Left lung (tissue), 10 donors: ENCODE measurements around the gene SRPRB. TPM values are rescaled to one million over a fixed set of nuclear protein-coding genes. Genes with fewer than 3 reads are reported as not detected.

Source experiments
- ATAC-seq: fragments of 200-7000 bp; cut with Tn5 transposase; one replicate; pipeline ENCODE4 v1.9.1; 2020; ENCODE audit warnings: moderate library complexity
- DNase-seq, 4 donors: peaks; one replicate each; pipeline ENCODE4 v3.0.0-alpha.2; 2013 to 2020
- H3K27ac ChIP-seq, 2 donors: fragments of 200-600 bp; sonication (generic) in 1 of 2; one replicate each; pipeline versions ENCODE4 v1.5.0 to v1.8.0; 2020 to 2021
- H3K27me3 ChIP-seq, 2 donors: fragments of 200-600 bp; sonication (generic) in 1 of 2; one replicate each; pipeline versions ENCODE4 v1.5.0 to v1.8.0; 2020 to 2021
- H3K36me3 ChIP-seq, 2 donors: fragments of 200-600 bp; sonication (generic) in 1 of 2; one replicate each; pipeline versions ENCODE4 v1.5.0 to v1.8.0; 2020 to 2021
- H3K4me1 ChIP-seq, 2 donors: fragments of 200-600 bp; one replicate each; pipeline ENCODE4 v1.8.0; 2021
- H3K4me3 ChIP-seq, 2 donors: fragments of 200-600 bp; sonication (generic) in 1 of 2; one replicate each; pipeline versions ENCODE4 v1.5.0 to v1.8.0; 2020 to 2021; ENCODE audit warnings: mild to moderate bottlenecking in 1 of 2
- H3K9me3 ChIP-seq, 2 donors: fragments of 200-600 bp; sonication (generic) in 1 of 2; one replicate each; pipeline versions ENCODE4 v1.5.0 to v1.8.0; 2020 to 2021
- intact Hi-C, 2 donors: fragments of 100-400 bp; cut with DNase I; formaldehyde crosslinking; loops; one replicate each; pipeline versions ENCODE4 v1.11.2 to v1.14.2; 2022
- polyA plus RNA-seq, 6 donors: library from polyadenylated mRNA; unstranded; fragments of 120-200 nt; gene quantifications; one replicate each; pipeline ENCODE4 v1.2.1, GENCODE V29; 2013; ENCODE audit not compliant: insufficient read length in 6 of 6
- total RNA-seq, 2 donors: library from RNA; stranded (reverse); fragmentation: NEBNext Ultra II Directional; extraction: Animal tissue kit (Norgen Biotek cat#: 25700); gene quantifications; one replicate each; pipeline ENCODE4 v1.2.1, GENCODE V29; 2021
- TF ChIP-seq, protein P1 (sequence below), 2 donors: fragments of 200-600 bp; sonication (generic) in 1 of 2; IDR thresholded peaks; one replicate each; pipeline versions ENCODE4 v1.5.0 to v1.8.0; 2021; ENCODE audit warnings: antibody characterized with exemption in 2 of 2
- donor health status: DM: no; HTN: yes; CAD: no.
- donor health status: DM: no; HTN: no; CAD: no.

Gene SRPRB
- total and polyA plus RNA-seq, 8 donors, result 36.2 to 117 (median 43.9) TPM

DNA sequence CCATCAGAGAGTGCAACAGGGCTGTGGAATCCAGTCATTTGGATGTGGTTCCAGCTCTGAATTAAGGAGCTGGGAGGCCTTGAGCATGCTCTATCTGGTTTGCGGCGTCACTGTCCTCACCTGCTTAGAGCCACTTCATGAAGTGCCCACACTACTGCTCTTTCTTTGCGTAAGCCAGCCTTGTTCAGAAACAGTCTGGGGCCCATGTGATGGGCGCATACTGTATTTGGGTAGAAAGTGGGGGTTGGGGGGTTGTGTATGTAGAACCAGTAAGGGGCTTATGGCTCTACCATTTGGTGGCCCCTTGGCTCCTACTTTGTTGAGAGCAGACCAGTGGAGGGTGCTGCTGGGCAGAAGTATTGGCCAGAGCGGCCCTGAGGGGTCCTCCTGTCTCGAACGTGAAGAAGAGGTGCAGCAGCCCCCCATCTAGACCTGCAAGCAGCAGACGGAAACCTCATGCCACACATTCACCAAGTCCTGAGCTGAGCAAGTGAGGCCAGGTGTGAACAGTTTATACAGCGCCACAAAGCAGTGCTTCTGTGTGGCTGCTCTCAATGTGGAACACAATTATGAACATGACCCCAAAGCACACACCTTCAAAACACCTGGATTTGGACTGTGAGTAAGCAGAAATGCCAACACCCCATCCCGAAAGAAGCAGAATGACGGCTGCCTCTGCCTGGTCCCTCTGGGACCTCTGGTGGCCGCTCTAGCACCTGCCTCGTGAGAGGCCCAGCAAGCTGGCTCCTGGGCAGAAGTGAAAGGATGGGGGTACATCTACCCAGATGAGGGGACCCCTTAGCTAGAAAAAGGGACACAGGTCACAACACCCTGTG lies 26.6 kb downstream of the SRPRB start:
- no peak for DNase-seq
- no peak overlapping the region for H3K27ac ChIP-seq
- intact Hi-C loops, result no loop called here
- H3K4me3 ChIP-seq, result no peak overlapping the region
- H3K9me3 ChIP-seq, result no peaks in the 10 kb centered on the region
- H3K36me3 ChIP-seq, result no peaks in the 10 kb centered on the region
- H3K4me1 ChIP-seq, result no peaks in the 10 kb centered on the region
- no peak for ATAC-seq
- TF ChIP-seq, protein P1, sequence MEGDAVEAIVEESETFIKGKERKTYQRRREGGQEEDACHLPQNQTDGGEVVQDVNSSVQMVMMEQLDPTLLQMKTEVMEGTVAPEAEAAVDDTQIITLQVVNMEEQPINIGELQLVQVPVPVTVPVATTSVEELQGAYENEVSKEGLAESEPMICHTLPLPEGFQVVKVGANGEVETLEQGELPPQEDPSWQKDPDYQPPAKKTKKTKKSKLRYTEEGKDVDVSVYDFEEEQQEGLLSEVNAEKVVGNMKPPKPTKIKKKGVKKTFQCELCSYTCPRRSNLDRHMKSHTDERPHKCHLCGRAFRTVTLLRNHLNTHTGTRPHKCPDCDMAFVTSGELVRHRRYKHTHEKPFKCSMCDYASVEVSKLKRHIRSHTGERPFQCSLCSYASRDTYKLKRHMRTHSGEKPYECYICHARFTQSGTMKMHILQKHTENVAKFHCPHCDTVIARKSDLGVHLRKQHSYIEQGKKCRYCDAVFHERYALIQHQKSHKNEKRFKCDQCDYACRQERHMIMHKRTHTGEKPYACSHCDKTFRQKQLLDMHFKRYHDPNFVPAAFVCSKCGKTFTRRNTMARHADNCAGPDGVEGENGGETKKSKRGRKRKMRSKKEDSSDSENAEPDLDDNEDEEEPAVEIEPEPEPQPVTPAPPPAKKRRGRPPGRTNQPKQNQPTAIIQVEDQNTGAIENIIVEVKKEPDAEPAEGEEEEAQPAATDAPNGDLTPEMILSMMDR (IDR thresholded peaks at IDR 0.05), result no peak
- H3K27me3 ChIP-seq, result no peaks in the 10 kb centered on the region

DNA sequence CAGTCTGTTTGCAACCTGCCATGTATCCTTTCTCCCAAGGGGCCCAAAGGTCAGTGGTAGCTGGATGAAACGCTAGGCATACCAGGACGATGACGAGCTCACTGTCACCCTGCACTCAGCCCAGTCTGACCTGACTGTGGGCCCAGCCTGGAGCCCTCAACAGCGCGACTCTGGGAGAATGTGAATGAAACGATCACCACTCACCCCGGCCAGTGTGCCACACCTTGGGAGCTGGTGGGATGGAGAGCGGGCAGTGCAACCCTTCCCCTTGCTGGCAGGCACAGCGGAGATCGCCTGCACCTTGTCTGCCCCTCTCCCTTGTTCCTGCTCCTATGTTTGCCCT lies 27.2 kb downstream of the SRPRB start:
- H3K27me3 ChIP-seq, result no peaks in the 10 kb centered on the region
- no peak overlapping the region for H3K27ac ChIP-seq
- no peak overlapping the region for H3K4me3 ChIP-seq
- no peaks in the 10 kb centered on the region for H3K9me3 ChIP-seq
- no peaks in the 10 kb centered on the region for H3K4me1 ChIP-seq
- intact Hi-C loops, result no loop called here
- DNase-seq (no peak), ATAC-seq (no peak)
- no peaks in the 10 kb centered on the region for H3K36me3 ChIP-seq
- TF ChIP-seq, protein P1 (IDR thresholded peaks at IDR 0.05), result no peak

DNA sequence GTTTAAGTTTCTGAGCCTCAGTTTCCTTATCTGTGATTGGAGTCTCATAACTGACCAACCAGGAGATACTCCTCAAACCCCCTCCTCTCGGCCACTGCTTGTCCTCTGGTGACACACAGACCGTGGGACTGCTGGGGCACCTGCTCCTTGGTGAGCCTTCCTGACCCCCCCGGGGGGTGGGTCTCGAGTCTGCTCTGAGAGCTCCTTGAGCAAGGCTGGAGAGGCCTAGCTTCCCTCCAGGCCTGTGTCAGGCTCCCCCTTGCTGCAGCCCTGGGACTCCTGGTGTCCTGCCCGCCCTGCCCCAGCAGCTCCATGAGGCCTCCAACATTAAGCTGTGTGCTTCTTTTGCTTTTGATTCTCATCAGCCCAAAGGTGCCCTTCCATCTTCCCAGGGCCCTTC lies 27.7 kb downstream of the SRPRB start:
- Histone ChIP-seq H3K4me1 (no peaks in the 10 kb centered on the region), H3K36me3 (no peaks in the 10 kb centered on the region), H3K27ac (no peak overlapping the region), H3K27me3 (no peaks in the 10 kb centered on the region), H3K9me3 (no peaks in the 10 kb centered on the region), H3K4me3 (no peak overlapping the region)
- ATAC-seq (no peak), DNase-seq (no peak)
- TF ChIP-seq, protein P1 (IDR thresholded peaks at IDR 0.05), result no peak
- intact Hi-C loops, result no loop called here

DNA sequence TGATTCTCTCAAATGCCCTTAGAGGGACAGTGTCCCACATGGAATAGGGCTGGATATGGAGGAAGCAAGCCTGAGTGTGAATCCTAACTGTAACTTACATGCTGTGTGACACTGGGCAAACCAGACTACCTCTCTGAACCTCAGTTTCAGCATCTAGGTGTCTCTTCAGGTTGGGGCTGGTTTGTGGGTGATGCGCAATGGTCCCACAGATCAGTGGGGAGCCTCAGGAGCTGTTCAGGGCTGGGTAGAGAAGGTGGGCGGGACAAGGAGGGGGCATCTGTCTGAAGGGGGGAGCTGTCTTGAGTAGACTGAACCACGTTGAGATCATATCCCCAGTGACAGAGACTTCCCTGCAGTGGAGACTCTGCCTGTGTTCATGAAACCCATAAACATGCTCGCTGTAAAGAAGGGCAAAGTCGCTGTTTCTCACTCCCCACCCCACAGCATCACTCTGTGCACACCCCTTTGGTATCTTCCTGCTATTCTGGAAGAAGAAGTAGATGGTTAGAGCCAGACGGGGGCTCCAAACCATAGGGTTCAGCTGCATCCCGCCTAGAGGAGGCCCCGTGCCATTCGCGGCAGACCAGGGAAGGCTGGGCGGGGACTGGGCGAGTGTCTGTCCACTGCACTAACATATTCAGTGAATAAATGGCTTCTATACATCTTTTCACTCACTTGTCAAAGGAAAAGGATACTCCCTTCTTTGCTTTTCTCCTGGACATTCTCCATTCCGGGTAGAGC lies 28.4 kb downstream of the SRPRB start:
- Histone ChIP-seq H3K36me3 (no peaks in the 10 kb centered on the region), H3K4me3 (no peak overlapping the region), H3K4me1 (no peaks in the 10 kb centered on the region), H3K9me3 (no peaks in the 10 kb centered on the region), H3K27ac (no peak overlapping the region), H3K27me3 (no peaks in the 10 kb centered on the region)
- no peak for ATAC-seq
- DNase-seq, result no peak
- TF ChIP-seq, protein P1 (IDR thresholded peaks at IDR 0.05), result no peak
- intact Hi-C loops, result no loop called here

DNA sequence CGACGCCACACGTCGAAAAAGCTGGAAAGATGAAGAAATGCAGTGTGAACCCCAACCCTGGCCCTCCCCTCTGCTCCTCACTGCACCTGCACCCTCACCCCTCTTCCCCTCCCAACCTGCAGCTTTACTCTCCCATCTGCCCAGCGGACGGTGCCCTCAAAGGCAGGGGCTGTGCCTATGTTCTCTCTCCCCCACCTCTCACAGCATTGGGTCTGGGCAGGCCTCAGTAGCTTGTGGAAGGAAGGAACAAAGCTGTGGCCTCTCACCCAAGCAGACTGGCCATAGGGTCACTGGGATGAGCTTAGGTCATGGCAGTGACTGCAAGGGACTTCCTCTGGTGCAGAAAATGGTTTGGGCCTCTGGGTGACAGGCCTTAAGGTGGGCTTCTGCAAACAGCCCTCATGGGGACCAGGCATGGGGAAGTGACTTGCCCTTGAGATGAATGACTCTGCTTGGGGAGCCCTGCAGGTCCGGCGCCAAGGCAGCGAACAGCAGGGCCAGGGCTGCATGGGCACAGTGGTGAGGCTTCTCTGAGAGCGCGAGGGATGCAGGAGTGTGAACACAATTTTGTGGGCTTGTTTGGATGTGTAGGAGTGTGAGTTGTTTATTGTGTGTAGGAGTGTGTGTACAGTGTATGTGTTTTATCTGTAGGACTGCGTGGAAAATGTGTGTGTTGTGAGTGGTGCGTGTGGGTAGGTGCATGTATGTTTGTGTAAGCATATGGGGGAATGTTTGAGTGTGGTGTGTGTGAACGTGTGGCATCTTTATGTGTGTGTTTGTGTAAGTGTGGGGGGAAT lies 29.2 kb downstream of the SRPRB start:
- Histone ChIP-seq H3K4me3 (no peak overlapping the region), H3K27me3 (no peaks in the 10 kb centered on the region), H3K9me3 (no peaks in the 10 kb centered on the region), H3K36me3 (no peaks in the 10 kb centered on the region), H3K4me1 (no peaks in the 10 kb centered on the region), H3K27ac (no peak overlapping the region)
- intact Hi-C loops, result no loop called here
- TF ChIP-seq, protein P1 (IDR thresholded peaks at IDR 0.05), result no peak
- DNase-seq, result no peak
- ATAC-seq, result no peak
